Natural killer cell (primary cell): Measurements from ENCODE around the gene RBPJL. TPM values are rescaled to one million over a fixed set of nuclear protein-coding genes. Genes with fewer than 3 reads are reported as not detected.

Experiments used
- ATAC-seq, 3 donors: fragments of 150-1000 bp in 2 of 3; fragments of 200-7000 bp in 1 of 3; cut with Tn5 transposase; 1 replicate in 1 of 3; 2 replicates in 2 of 3; pipeline ENCODE4 v1.10.0; 2021; ENCODE audit warnings: mild to moderate bottlenecking in 2 of 3, moderate library complexity in 2 of 3
- DNase-seq, 2 donors: peaks; one replicate each; pipeline versions ENCODE4 v3.0.0 to v3.0.0-alpha.2; 2013 to 2021; ENCODE audit warnings: mixed read lengths in 1 of 2
- H3K27ac ChIP-seq: one replicate; pipeline ENCODE4 v1.5.1; 2013; ENCODE audit warnings: mild to moderate bottlenecking, low read length
- H3K27me3 ChIP-seq: one replicate; pipeline ENCODE4 v1.6.1; 2013; ENCODE audit warnings: low read length; ENCODE audit not compliant: control insufficient read depth, insufficient read depth
- H3K36me3 ChIP-seq: one replicate; pipeline ENCODE4 v1.6.1; 2013; ENCODE audit warnings: low read length; ENCODE audit not compliant: control insufficient read depth, insufficient read depth
- H3K4me1 ChIP-seq: one replicate; pipeline ENCODE4 v1.6.1; 2013; ENCODE audit warnings: low read length; ENCODE audit not compliant: control insufficient read depth, insufficient read depth
- H3K4me3 ChIP-seq: one replicate; pipeline ENCODE4 v1.5.1; 2013; ENCODE audit warnings: low read length
- H3K9me3 ChIP-seq: one replicate; pipeline ENCODE4 v1.6.1; 2013; ENCODE audit warnings: low read length; ENCODE audit not compliant: control insufficient read depth, insufficient read depth
- H3K27ac Mint-ChIP-seq, 2 donors: one replicate each; pipeline ENCODE4 v1.8.0; 2022; ENCODE audit warnings: mild to moderate bottlenecking in 2 of 2, mixed read lengths in 2 of 2, moderate library complexity in 1 of 2
- H3K27me3 Mint-ChIP-seq, 2 donors: one replicate each; pipeline ENCODE4 v1.8.0; 2022; ENCODE audit warnings: low read depth in 2 of 2, mixed read lengths in 2 of 2
- H3K36me3 Mint-ChIP-seq: one replicate; pipeline ENCODE4 v1.8.0; 2022; ENCODE audit warnings: mixed read lengths
- H3K4me1 Mint-ChIP-seq, 2 donors: one replicate each; pipeline ENCODE4 v1.8.0; 2022; ENCODE audit warnings: mixed read lengths in 2 of 2
- H3K4me3 Mint-ChIP-seq: one replicate; pipeline ENCODE4 v1.8.0; 2022; ENCODE audit warnings: mild to moderate bottlenecking, moderate library complexity, mixed read lengths
- H3K9me3 Mint-ChIP-seq, 2 donors: one replicate each; pipeline ENCODE4 v1.8.0; 2022; ENCODE audit warnings: mixed read lengths in 2 of 2
- CTCF ChIP-seq: fragments of 200-600 bp; IDR thresholded peaks from one replicate; pipeline ENCODE4 v1.8.0; 2022; ENCODE audit warnings: antibody characterized with exemption
- WGBS: methylation state at CpG from one replicate; pipeline ENCODE4 v1.1.7; 2013; ENCODE audit warnings: missing lambda C conversion rate; ENCODE audit not compliant: insufficient coverage; 5-methylcytosine and 5-hydroxymethylcytosine counted together
- intact Hi-C: fragments of 100-400 bp; cut with micrococcal nuclease; formaldehyde crosslinking; loops from one replicate; pipeline ENCODE4 v1.14.2; 2022
- total RNA-seq, 4 donors: library from RNA; stranded (reverse); fragments of 120-200 nt in 1 of 4; gene quantifications; one replicate each; pipeline versions ENCODE4 v1.2.3 to v1.2.4, GENCODE V29; 2013 to 2022

Gene RBPJL
- total RNA-seq, 3 donors from 2014 or later (not counting 1 experiment from before 2014, with no cell fraction given), result not detected

GRCh38 chr20:45258259-45258658 is 48.4 kb upstream of the RBPJL start:
- Mint-ChIP-seq H3K36me3 (no peaks in the 10 kb centered on the region), H3K4me1 (no peaks in the 10 kb centered on the region), H3K4me3 (no peak overlapping the region), H3K9me3 (no peaks in the 10 kb centered on the region), H3K27me3 (peaks cover 19 to 39% of the 10 kb centered on the region in 2 donors), H3K27ac (no peak overlapping the region)
- no peak overlapping the region for H3K4me3 ChIP-seq
- 90% methylated on average over 3 of the region's 3 CpGs for WGBS
- no peaks in the 10 kb centered on the region for H3K36me3 ChIP-seq
- peaks cover 6% of the 10 kb centered on the region for H3K27me3 ChIP-seq
- H3K27ac ChIP-seq, result no peak overlapping the region
- DNase-seq, result no peak
- intact Hi-C loops, result no loop called here
- no peak for TF ChIP-seq CTCF
- ATAC-seq, result no peak
- H3K9me3 ChIP-seq, result no peaks in the 10 kb centered on the region
- no peaks in the 10 kb centered on the region for H3K4me1 ChIP-seq

GRCh38 chr20:45258664-45259063 is 48.0 kb upstream of the RBPJL start:
- H3K27me3 ChIP-seq, result peaks cover 6% of the 10 kb centered on the region
- H3K4me3 ChIP-seq, result no peak overlapping the region
- no peak overlapping the region for H3K27ac Mint-ChIP-seq
- H3K9me3 ChIP-seq, result no peaks in the 10 kb centered on the region
- no peaks in the 10 kb centered on the region for H3K36me3 Mint-ChIP-seq
- no peak overlapping the region for H3K4me3 Mint-ChIP-seq
- H3K4me1 Mint-ChIP-seq, result no peaks in the 10 kb centered on the region
- no peaks in the 10 kb centered on the region for H3K36me3 ChIP-seq
- DNase-seq (no peak), ATAC-seq (no peak)
- H3K9me3 Mint-ChIP-seq, result no peaks in the 10 kb centered on the region
- 39% methylated on average over 2 of the region's 2 CpGs for WGBS
- H3K27ac ChIP-seq, result no peak overlapping the region
- H3K4me1 ChIP-seq, result no peaks in the 10 kb centered on the region
- intact Hi-C loops, result no loop called here
- peaks cover 18 to 35% of the 10 kb centered on the region in 2 donors for H3K27me3 Mint-ChIP-seq
- TF ChIP-seq CTCF, result no peak

- Histone ChIP-seq H3K4me3 (no peak overlapping the region), H3K36me3 (no peaks in the 10 kb centered on the region), H3K27me3 (peaks cover 2% of the 10 kb centered on the region), H3K9me3 (no peaks in the 10 kb centered on the region), H3K4me1 (no peaks in the 10 kb centered on the region), H3K27ac (no peak overlapping the region)
- Mint-ChIP-seq H3K9me3 (no peaks in the 10 kb centered on the region), H3K27me3 (peaks cover 23 to 59% of the 10 kb centered on the region in 2 donors), H3K4me3 (no peak overlapping the region), H3K27ac (no peak overlapping the region), H3K4me1 (no peaks in the 10 kb centered on the region), H3K36me3 (no peaks in the 10 kb centered on the region)
- 82% methylated on average over 2 of the region's 3 CpGs for WGBS
- ATAC-seq (no peak), DNase-seq (no peak)
- intact Hi-C loops, result no loop called here
- no peak for TF ChIP-seq CTCF
Measured at GRCh38 chr20:45263556-45264266, 42.9 kb upstream of the RBPJL start.

- Histone ChIP-seq H3K27ac (no peak overlapping the region), H3K36me3 (no peaks in the 10 kb centered on the region), H3K9me3 (no peaks in the 10 kb centered on the region), H3K27me3 (peaks cover 2% of the 10 kb centered on the region), H3K4me3 (no peak overlapping the region), H3K4me1 (no peaks in the 10 kb centered on the region)
- no peak for TF ChIP-seq CTCF
- intact Hi-C loops, result no loop called here
- no peak for ATAC-seq
- H3K36me3 Mint-ChIP-seq, result no peaks in the 10 kb centered on the region
- DNase-seq, result no peak
- no peaks in the 10 kb centered on the region for H3K9me3 Mint-ChIP-seq
- H3K27me3 Mint-ChIP-seq, result peaks cover 25 to 70% of the 10 kb centered on the region in 2 donors
- no peaks in the 10 kb centered on the region for H3K4me1 Mint-ChIP-seq
- H3K27ac Mint-ChIP-seq, result no peak overlapping the region
- H3K4me3 Mint-ChIP-seq, result no peak overlapping the region
Measured at GRCh38 chr20:45266977-45267376, 39.7 kb upstream of the RBPJL start.
